Lung (tissue), 12 donors: Measurements from ENCODE around the gene GEN1. TPM values are rescaled to one million over a fixed set of nuclear protein-coding genes. Genes with fewer than 3 reads are reported as not detected.
A peak's percentile ranks its signal among the peaks of the same experiment; 100 is the strongest.

Experiments
- ATAC-seq: fragments of 200-7000 bp; cut with Tn5 transposase; one replicate; pipeline ENCODE4 v1.9.1; 2020; ENCODE audit warnings: moderate number of reproducible peaks; ENCODE audit not compliant: insufficient read depth, low FRiP score
- DNase-seq, 3 donors: peaks; one replicate each; pipeline ENCODE4 v3.0.0-alpha.2; 2013 to 2017
- H3K27ac ChIP-seq, 2 donors: one replicate each; pipeline ENCODE4 v1.5.1; 2013; ENCODE audit warnings: mild to moderate bottlenecking in 2 of 2, moderate library complexity in 2 of 2, control low read depth in 1 of 2, inconsistent platforms in 1 of 2, low read depth in 1 of 2, low read length in 1 of 2
- H3K27me3 ChIP-seq, 3 donors: one replicate each; pipeline ENCODE4 v1.5.1; 2013; ENCODE audit warnings: low read length in 2 of 3; ENCODE audit not compliant: control insufficient read depth in 3 of 3, insufficient read depth in 3 of 3
- H3K36me3 ChIP-seq, 4 donors: one replicate each; pipeline ENCODE4 v1.5.1; 2013; ENCODE audit warnings: low read length in 4 of 4, mild to moderate bottlenecking in 1 of 4, moderate library complexity in 1 of 4; ENCODE audit not compliant: control insufficient read depth in 4 of 4, insufficient read depth in 4 of 4
- H3K4me1 ChIP-seq, 5 donors: one replicate each; pipeline ENCODE4 v1.5.1; 2013; ENCODE audit warnings: low read length in 5 of 5, mild to moderate bottlenecking in 2 of 5, moderate library complexity in 1 of 5; ENCODE audit not compliant: control insufficient read depth in 5 of 5, insufficient read depth in 5 of 5
- H3K4me3 ChIP-seq: one replicate; pipeline ENCODE4 v1.5.1; 2013; ENCODE audit warnings: mild to moderate bottlenecking, control low read depth, moderate library complexity
- H3K9ac ChIP-seq, 2 donors: one replicate each; pipeline ENCODE4 v1.5.1; 2013; ENCODE audit warnings: low read length in 2 of 2, control low read depth in 1 of 2; ENCODE audit not compliant: insufficient read depth in 1 of 2
- H3K9me3 ChIP-seq, 4 donors: one replicate each; pipeline ENCODE4 v1.5.1; 2013; ENCODE audit warnings: low read length in 3 of 4, mild to moderate bottlenecking in 1 of 4, moderate library complexity in 1 of 4; ENCODE audit not compliant: control insufficient read depth in 4 of 4, insufficient read depth in 3 of 4
- CTCF ChIP-seq: IDR thresholded peaks from 2 replicates; pipeline ENCODE4 v1.5.1; 2012; ENCODE audit warnings: mild to moderate bottlenecking; ENCODE audit errors: control extremely low read depth, extremely low read depth
- WGBS, 2 donors: extraction: QIAGEN DNeasy Blood & Tissue Kit; methylation state at CpG; one replicate each; pipeline ENCODE4 v1.1.7; 2013; 5-methylcytosine and 5-hydroxymethylcytosine counted together
- polyA plus RNA-seq, 2 donors: library from polyadenylated mRNA; stranded (reverse); fragments of 200-250 nt; gene quantifications; one replicate each; pipeline ENCODE4 v1.2.1, GENCODE V29; 2013
- total RNA-seq, 2 donors: library from RNA; depleted of rRNA in 1 of 2; stranded (reverse); fragments of >200 nt in 1 of 2; gene quantifications; one replicate each; pipeline ENCODE4 v1.2.1, GENCODE V29; 2014 to 2021
- donor health status: control.
- donor health status: control.
- donor health status: Bipolar disorder and iron deficiency.
- donor health status: healthy.
- donor health status: DM: yes; HTN: yes; CAD: no.

The GEN1 gene
- total and polyA plus RNA-seq, 4 donors, result 1.8 to 10.6 (median 4.0) TPM

DNA sequence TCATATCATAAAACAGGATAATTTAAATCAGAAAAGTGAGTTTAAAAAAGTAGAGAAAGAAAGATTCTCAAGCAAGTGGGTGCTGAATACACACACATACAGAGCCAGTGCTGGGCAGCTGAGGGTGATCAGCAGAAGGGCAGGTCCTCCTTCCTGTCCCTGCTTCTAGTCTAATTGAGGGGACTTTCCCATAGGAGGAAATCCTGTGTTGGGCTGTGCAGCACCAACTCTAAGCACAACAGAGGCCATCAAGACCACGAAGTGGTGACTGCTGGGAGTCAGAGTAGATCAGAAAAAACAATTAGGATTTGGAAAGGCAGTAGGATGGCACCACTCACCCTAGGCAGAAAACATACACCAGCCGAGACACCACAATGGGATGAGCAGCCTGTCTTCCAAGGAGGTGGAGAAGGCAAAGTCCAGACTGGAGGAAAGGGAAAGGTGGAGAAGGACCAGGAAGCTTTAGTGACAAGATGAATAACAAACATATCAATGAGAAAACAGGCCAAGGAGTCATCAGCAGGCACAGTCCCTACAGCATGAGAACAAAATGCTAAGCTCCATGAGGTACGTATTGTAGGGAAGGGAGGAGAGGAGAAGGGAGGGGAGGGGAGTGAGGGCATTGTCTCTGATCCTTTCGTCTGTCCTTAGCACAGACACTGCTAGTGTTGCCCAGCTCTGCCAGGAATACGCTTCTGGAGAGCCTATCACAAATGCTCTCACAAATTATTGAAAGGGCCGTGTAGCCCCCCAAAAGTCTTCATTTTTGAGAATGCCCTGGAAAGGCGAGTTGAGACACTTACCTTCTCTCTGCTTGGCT lies 45.6 kb downstream of the GEN1 start:
- no peak overlapping the region for H3K9ac ChIP-seq
- 62 to 71% methylated on average over 7 of the region's 7 CpGs for WGBS, 2 donors

DNA sequence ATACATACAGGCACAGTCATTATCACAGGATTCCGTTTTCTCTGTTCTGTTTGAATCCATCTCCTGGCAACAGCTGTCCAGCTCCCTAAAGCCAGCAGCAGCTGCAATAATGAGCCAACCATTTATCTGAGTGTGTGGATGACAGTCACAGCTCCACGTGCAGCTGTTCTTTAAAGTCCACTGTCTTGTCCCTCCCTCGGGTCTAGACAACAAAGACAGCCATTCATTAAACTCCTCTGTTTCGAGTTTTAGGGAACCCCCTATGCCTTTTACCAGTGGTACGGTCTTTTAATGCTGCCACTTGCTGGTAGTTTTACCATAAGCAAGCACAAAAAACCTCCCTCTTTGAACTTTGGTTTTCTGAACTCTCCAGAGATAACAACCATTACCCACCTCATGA lies 46.3 kb downstream of the GEN1 start:
- no peaks in the 10 kb centered on the region for H3K27me3 ChIP-seq

More for the DNA sequence above, 45.6 kb downstream of the GEN1 start:
- TF ChIP-seq CTCF, result no peak
- Histone ChIP-seq H3K4me3 (no peak overlapping the region), H3K27ac (no peak overlapping the region), H3K4me1 (peaks cover 0 to 3% (median 3%) of the 10 kb centered on the region in 5 donors), H3K9me3 (no peaks in the 10 kb centered on the region), H3K36me3 (no peaks in the 10 kb centered on the region), H3K27me3 (no peaks in the 10 kb centered on the region)
- no peak for ATAC-seq
- no peak for DNase-seq

DNA sequence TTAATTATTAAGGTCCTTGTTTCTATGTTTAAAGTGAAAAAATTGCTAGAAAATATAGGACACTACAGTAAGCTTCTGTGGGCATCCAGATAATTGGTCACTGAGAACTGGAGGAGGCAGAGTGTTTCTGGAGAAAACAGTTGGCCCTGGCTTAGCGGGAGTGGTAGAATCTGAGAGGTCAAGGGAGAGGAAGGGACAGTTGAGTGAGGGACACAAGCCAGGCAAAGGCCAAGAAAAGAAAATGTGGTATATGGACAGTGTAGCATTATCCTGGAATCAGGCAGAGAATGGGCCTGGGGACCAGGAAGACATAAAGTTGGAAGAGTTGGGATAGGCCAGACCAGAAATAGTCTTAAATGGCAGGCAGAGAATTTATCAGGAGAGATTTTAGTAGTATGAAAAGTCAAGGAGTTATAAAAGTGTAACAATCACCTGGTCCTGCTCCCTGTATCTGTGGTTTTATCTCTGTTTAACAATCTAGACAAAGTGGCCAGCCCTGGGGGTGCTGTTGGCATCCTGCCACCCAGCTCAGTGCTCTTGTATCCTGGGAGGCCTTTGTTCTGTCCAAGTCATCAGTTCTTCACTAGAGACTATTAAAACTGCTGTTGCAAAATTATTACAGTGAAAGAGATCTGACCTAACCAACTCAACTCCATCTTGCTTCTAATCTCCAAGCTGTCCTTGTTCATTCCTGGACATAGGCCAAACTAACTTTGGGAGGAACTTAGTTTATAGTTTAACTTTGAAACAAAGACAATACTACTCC lies 46.9 kb downstream of the GEN1 start:
- peaks cover 0 to 3% (median 3%) of the 10 kb centered on the region in 5 donors for H3K4me1 ChIP-seq
- H3K36me3 ChIP-seq, result no peaks in the 10 kb centered on the region
- H3K9me3 ChIP-seq, result no peaks in the 10 kb centered on the region
- H3K9ac ChIP-seq, result no peak overlapping the region
- ATAC-seq (no peak), DNase-seq (peak in 1 of 3 donors; percentile 26)
- TF ChIP-seq CTCF, result no peak
- no peak overlapping the region for H3K4me3 ChIP-seq
- H3K27ac ChIP-seq, result no peak overlapping the region
- H3K27me3 ChIP-seq, result no peaks in the 10 kb centered on the region
- 93 to 96% methylated on average over 1 of the region's 1 CpG for WGBS, 2 donors

More for the DNA sequence above, 46.3 kb downstream of the GEN1 start:
- Histone ChIP-seq H3K36me3 (no peaks in the 10 kb centered on the region), H3K9ac (no peak overlapping the region), H3K4me1 (peaks cover 0 to 3% (median 3%) of the 10 kb centered on the region in 5 donors), H3K9me3 (no peaks in the 10 kb centered on the region), H3K27ac (no peak overlapping the region), H3K4me3 (no peak overlapping the region)
- 66 to 69% methylated on average over 5 of the region's 5 CpGs for WGBS, 2 donors
- peak; percentile 66 to 73 (median 68) for DNase-seq
- no peak for ATAC-seq
- no peak for TF ChIP-seq CTCF
